HepG2 (cell line): Measurements from ENCODE around the gene LTA. TPM values are rescaled to one million over a fixed set of nuclear protein-coding genes. Genes with fewer than 3 reads are reported as not detected.

Experiments used
- FIP1L1 ChIP-seq: fragments of 200-400 bp; formaldehyde crosslinking; IDR thresholded peaks from 2 replicates; pipeline ENCODE4 v1.6.1; 2018; ENCODE audit warnings: low read depth, mild to moderate bottlenecking, low read length, moderate library complexity, borderline replicate concordance; ENCODE audit not compliant: insufficient read depth
- KMT2B ChIP-seq: IDR thresholded peaks from 2 replicates; pipeline ENCODE4 v1.6.1; 2016; ENCODE audit warnings: missing genetic modification reagents, missing compliant biosample characterization
- PAX8 ChIP-seq: sonication (generic); formaldehyde crosslinking; IDR thresholded peaks from 2 replicates; pipeline ENCODE4 v1.8.0; 2022; ENCODE audit warnings: mild to moderate bottlenecking, missing genetic modification reagents, borderline replicate concordance
- RELA ChIP-seq: sonication (generic); formaldehyde crosslinking; IDR thresholded peaks from 2 replicates; pipeline ENCODE4 v1.4.0; 2020; ENCODE audit warnings: missing genetic modification reagents
- SYNCRIP ChIP-seq: fragments of 200-400 bp; formaldehyde crosslinking; IDR thresholded peaks from 2 replicates; pipeline ENCODE4 v1.6.1; 2018; ENCODE audit warnings: mild to moderate bottlenecking, low read depth, low read length; ENCODE audit not compliant: insufficient read depth
- ZBTB38 ChIP-seq: sonication (generic); formaldehyde crosslinking; IDR thresholded peaks from 2 replicates; pipeline ENCODE4 v1.5.1; 2020; ENCODE audit warnings: mild to moderate bottlenecking, missing genetic modification reagents
- ZNF143 ChIP-seq: sonication (generic); formaldehyde crosslinking; IDR thresholded peaks from 2 replicates; pipeline ENCODE4 v1.4.0; 2020; ENCODE audit warnings: missing genetic modification reagents
- ZNF232 ChIP-seq: sonication (generic); formaldehyde crosslinking; IDR thresholded peaks from 2 replicates; pipeline ENCODE4 v1.4.0; 2020; ENCODE audit warnings: missing genetic modification reagents, borderline replicate concordance
- ZNF3 ChIP-seq: IDR thresholded peaks from 2 replicates; pipeline ENCODE4 v1.7.0; 2017; ENCODE audit warnings: inconsistent platforms
- ZNF441 ChIP-seq: sonication (generic); formaldehyde crosslinking; IDR thresholded peaks from 2 replicates; pipeline ENCODE4 v1.7.0; 2021; ENCODE audit warnings: missing genetic modification reagents, borderline replicate concordance
- ZNF451 ChIP-seq: sonication (generic); formaldehyde crosslinking; IDR thresholded peaks from 2 replicates; pipeline ENCODE4 v1.5.0; 2020; ENCODE audit warnings: mild to moderate bottlenecking, missing genetic modification reagents
- ZNF616 ChIP-seq: sonication (generic); formaldehyde crosslinking; IDR thresholded peaks from 2 replicates; pipeline ENCODE4 v1.5.0; 2020; ENCODE audit warnings: low read depth, mild to moderate bottlenecking, missing genetic modification reagents
- ZNF652 ChIP-seq: IDR thresholded peaks from 2 replicates; pipeline ENCODE4 v1.6.1; 2016; ENCODE audit warnings: low read depth, borderline replicate concordance
- ZNF83 ChIP-seq: sonication (generic); formaldehyde crosslinking; IDR thresholded peaks from 2 replicates; pipeline ENCODE4 v1.4.0; 2020; ENCODE audit warnings: missing genetic modification reagents, mild to moderate bottlenecking, borderline replicate concordance
- polyA plus RNA-seq, 8 experiments: library from polyadenylated mRNA; depleted of rRNA in 3 of 8; stranded (reverse) in 7 of 8; unstranded in 1 of 8; fragments of >200 nt; fragmentation: Illumina TruSeq in 4 of 8; extraction: Trizol in 4 of 8; gene quantifications; 2 replicates each; pipeline versions ENCODE4 v1.2.1 to v1.2.3, GENCODE V29; 2011 to 2016; ENCODE audit warnings: low read depth in 4 of 8, missing spikeins in 1 of 8, mixed read lengths in 1 of 8; ENCODE audit not compliant: insufficient read depth in 1 of 8
- total RNA-seq, 5 experiments: library from RNA; depleted of rRNA; stranded (reverse); fragments of >200 nt; fragmentation: Illumina TruSeq; extraction: Trizol; gene quantifications; 2 replicates each; pipeline ENCODE4 v1.2.3, GENCODE V29; 2016; ENCODE audit warnings: low read depth in 1 of 5
- TF ChIP-seq, protein P1 (sequence below): sonication (generic); formaldehyde crosslinking; IDR thresholded peaks from 2 replicates; pipeline ENCODE4 v1.8.1; 2023; ENCODE audit warnings: mild to moderate bottlenecking, missing genetic modification reagents, borderline replicate concordance
- TF ChIP-seq, protein P2 (sequence below): sonication (generic); formaldehyde crosslinking; conservative IDR thresholded peaks from 2 replicates; pipeline ENCODE4 v1.4.0; 2020; ENCODE audit warnings: mild to moderate bottlenecking, missing genetic modification reagents, moderate library complexity
- TF ChIP-seq, protein P3 (sequence below): sonication (generic); formaldehyde crosslinking; IDR thresholded peaks from 2 replicates; pipeline ENCODE4 v1.5.1; 2020; ENCODE audit warnings: mild to moderate bottlenecking, missing genetic modification reagents, borderline replicate concordance
- TF ChIP-seq, protein P4 (sequence below): sonication (generic); formaldehyde crosslinking; IDR thresholded peaks from 2 replicates; pipeline ENCODE4 v1.8.1; 2023; ENCODE audit warnings: missing genetic modification reagents, inconsistent platforms, borderline replicate concordance

The LTA gene
- total and polyA plus RNA-seq, 2 of the 13 experiments (the other 11 are each of a cell fraction or from before 2014, with no cell fraction given) = 0.09 TPM; not detected in 1

DNA sequence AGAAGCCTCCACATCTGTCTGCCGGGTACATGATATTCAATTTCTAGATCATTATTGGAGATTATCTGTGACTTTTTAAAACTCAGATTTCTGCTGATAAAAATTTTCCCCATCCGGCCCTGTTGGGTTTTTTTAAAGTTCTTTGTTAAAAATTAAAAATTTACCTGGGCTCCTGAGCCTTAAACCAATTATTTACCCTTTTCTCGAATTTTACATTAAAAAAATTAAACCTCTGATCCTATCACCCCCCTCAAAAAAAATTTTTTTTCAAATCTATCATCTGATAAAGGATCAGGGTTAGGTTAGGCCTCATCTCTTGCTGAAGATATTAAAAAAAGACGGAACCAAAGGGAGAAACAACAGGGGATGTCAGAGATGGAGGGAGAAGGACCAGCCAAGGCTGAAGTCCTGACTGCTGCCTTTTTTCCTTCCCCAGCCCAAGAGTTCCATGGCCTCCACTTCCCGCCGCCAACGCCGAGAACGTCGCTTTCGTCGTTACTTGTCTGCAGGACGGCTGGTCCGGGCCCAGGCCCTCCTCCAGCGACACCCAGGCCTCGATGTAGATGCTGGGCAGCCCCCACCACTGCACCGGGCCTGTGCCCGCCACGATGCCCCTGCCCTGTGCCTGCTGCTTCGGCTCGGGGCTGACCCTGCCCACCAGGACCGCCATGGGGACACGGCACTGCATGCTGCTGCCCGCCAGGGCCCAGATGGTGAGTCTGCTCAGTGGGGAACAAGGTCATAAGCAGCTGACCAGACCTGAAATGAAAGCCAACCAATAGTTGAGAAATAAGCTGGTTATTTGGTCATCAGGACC is 24.2 kb upstream of the LTA start (continued):
- no peak for TF ChIP-seq ZNF652 (CRISPR knock-in tag)
- TF ChIP-seq, protein P1, sequence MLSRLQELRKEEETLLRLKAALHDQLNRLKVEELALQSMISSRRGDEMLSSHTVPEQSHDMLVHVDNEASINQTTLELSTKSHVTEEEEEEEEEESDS (CRISPR knock-in tag) = no peak
- no peak for TF ChIP-seq KMT2B (CRISPR knock-in tag)
- no peak for TF ChIP-seq ZNF441
- no peak for TF ChIP-seq SYNCRIP
- no peak for TF ChIP-seq ZNF3 (CRISPR knock-in tag)
- TF ChIP-seq ZNF143 (CRISPR knock-in tag) = no peak
- TF ChIP-seq PAX8 (CRISPR knock-in tag) = no peak
- TF ChIP-seq FIP1L1 = no peak
- no peak for TF ChIP-seq ZNF232
- TF ChIP-seq ZNF616 (CRISPR knock-in tag) = no peak
- TF ChIP-seq ZNF83 (CRISPR knock-in tag) = no peak
- TF ChIP-seq ZBTB38 = peak; percentile 97
- TF ChIP-seq, protein P2, sequence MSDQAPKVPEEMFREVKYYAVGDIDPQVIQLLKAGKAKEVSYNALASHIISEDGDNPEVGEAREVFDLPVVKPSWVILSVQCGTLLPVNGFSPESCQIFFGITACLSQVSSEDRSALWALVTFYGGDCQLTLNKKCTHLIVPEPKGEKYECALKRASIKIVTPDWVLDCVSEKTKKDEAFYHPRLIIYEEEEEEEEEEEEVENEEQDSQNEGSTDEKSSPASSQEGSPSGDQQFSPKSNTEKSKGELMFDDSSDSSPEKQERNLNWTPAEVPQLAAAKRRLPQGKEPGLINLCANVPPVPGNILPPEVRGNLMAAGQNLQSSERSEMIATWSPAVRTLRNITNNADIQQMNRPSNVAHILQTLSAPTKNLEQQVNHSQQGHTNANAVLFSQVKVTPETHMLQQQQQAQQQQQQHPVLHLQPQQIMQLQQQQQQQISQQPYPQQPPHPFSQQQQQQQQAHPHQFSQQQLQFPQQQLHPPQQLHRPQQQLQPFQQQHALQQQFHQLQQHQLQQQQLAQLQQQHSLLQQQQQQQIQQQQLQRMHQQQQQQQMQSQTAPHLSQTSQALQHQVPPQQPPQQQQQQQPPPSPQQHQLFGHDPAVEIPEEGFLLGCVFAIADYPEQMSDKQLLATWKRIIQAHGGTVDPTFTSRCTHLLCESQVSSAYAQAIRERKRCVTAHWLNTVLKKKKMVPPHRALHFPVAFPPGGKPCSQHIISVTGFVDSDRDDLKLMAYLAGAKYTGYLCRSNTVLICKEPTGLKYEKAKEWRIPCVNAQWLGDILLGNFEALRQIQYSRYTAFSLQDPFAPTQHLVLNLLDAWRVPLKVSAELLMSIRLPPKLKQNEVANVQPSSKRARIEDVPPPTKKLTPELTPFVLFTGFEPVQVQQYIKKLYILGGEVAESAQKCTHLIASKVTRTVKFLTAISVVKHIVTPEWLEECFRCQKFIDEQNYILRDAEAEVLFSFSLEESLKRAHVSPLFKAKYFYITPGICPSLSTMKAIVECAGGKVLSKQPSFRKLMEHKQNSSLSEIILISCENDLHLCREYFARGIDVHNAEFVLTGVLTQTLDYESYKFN (CRISPR knock-in tag) = no peak
- TF ChIP-seq ZNF451 = 0 out of 2 replicates have a peak, but pooled peaks have one; percentile 41
- TF ChIP-seq, protein P3, sequence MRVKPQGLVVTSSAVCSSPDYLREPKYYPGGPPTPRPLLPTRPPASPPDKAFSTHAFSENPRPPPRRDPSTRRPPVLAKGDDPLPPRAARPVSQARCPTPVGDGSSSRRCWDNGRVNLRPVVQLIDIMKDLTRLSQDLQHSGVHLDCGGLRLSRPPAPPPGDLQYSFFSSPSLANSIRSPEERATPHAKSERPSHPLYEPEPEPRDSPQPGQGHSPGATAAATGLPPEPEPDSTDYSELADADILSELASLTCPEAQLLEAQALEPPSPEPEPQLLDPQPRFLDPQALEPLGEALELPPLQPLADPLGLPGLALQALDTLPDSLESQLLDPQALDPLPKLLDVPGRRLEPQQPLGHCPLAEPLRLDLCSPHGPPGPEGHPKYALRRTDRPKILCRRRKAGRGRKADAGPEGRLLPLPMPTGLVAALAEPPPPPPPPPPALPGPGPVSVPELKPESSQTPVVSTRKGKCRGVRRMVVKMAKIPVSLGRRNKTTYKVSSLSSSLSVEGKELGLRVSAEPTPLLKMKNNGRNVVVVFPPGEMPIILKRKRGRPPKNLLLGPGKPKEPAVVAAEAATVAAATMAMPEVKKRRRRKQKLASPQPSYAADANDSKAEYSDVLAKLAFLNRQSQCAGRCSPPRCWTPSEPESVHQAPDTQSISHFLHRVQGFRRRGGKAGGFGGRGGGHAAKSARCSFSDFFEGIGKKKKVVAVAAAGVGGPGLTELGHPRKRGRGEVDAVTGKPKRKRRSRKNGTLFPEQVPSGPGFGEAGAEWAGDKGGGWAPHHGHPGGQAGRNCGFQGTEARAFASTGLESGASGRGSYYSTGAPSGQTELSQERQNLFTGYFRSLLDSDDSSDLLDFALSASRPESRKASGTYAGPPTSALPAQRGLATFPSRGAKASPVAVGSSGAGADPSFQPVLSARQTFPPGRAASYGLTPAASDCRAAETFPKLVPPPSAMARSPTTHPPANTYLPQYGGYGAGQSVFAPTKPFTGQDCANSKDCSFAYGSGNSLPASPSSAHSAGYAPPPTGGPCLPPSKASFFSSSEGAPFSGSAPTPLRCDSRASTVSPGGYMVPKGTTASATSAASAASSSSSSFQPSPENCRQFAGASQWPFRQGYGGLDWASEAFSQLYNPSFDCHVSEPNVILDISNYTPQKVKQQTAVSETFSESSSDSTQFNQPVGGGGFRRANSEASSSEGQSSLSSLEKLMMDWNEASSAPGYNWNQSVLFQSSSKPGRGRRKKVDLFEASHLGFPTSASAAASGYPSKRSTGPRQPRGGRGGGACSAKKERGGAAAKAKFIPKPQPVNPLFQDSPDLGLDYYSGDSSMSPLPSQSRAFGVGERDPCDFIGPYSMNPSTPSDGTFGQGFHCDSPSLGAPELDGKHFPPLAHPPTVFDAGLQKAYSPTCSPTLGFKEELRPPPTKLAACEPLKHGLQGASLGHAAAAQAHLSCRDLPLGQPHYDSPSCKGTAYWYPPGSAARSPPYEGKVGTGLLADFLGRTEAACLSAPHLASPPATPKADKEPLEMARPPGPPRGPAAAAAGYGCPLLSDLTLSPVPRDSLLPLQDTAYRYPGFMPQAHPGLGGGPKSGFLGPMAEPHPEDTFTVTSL (CRISPR knock-in tag) = 0 out of 2 replicates have a peak, but pooled peaks have one; percentile 10
- no peak for TF ChIP-seq RELA (CRISPR knock-in tag)
- TF ChIP-seq, protein P4, sequence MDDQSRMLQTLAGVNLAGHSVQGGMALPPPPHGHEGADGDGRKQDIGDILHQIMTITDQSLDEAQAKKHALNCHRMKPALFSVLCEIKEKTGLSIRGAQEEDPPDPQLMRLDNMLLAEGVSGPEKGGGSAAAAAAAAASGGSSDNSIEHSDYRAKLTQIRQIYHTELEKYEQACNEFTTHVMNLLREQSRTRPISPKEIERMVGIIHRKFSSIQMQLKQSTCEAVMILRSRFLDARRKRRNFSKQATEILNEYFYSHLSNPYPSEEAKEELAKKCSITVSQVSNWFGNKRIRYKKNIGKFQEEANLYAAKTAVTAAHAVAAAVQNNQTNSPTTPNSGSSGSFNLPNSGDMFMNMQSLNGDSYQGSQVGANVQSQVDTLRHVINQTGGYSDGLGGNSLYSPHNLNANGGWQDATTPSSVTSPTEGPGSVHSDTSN (CRISPR knock-in tag) = no peak
